B cell (primary cell): Measurements from ENCODE around the gene IGF1.

Experiments
- CTCF ChIP-seq: fragments of 200-600 bp; IDR thresholded peaks from one replicate; pipeline ENCODE4 v1.8.0; 2022; ENCODE audit warnings: antibody characterized with exemption, mild to moderate bottlenecking
- EZH2 ChIP-seq: IDR thresholded peaks from 2 replicates; pipeline ENCODE4 v1.6.1; 2012; ENCODE audit warnings: borderline replicate concordance, low read depth, mild to moderate bottlenecking, moderate library complexity, low read length; ENCODE audit not compliant: insufficient read depth, poor library complexity, severe bottlenecking

DNA sequence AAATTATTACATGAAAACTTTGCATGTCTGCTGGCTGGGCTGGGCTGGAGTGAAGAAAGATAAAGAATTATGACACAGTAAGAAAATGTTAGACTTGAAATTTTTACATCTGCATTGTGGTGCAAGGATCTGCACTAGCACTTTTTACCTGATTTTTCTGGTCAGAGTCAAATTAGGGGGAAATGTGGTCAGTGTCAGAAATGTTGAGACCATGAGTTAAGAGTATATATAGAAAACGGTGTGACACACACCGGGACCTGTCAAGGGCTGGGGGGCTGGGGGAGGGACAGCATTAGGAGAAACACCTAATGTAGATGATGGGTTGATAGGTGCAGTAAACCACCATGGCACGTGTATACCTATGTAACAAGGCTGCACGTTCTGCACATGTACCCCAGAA lies 90.3 kb downstream of the IGF1 start:
- TF ChIP-seq CTCF (no peak), EZH2 (no peak)
